Fibroblast of mammary gland (primary cell): ENCODE results near the gene THRA.
A peak's percentile ranks its signal among the peaks of the same experiment; 100 is the strongest.

ENCODE experiments used
- DNase-seq: peaks from one replicate; pipeline ENCODE4 v3.0.0-alpha.2; 2010; ENCODE audit warnings: low read depth
- H3K4me3 ChIP-seq: 2 replicates; pipeline ENCODE4 v1.5.1; 2011; ENCODE audit warnings: low read depth, mild to moderate bottlenecking, low read length, moderate library complexity; ENCODE audit not compliant: control insufficient read depth
- CTCF ChIP-seq: conservative IDR thresholded peaks from 2 replicates; pipeline ENCODE4 v1.5.1; 2011; ENCODE audit warnings: low read depth, low read length, inconsistent platforms; ENCODE audit not compliant: control insufficient read depth, insufficient read depth

Gene THRA

GRCh38 chr17:40071313-40072039, 8.7 kb downstream of the THRA start:
- no peak overlapping the region for H3K4me3 ChIP-seq
- DNase-seq = no peak
- TF ChIP-seq CTCF = no peak

DNA sequence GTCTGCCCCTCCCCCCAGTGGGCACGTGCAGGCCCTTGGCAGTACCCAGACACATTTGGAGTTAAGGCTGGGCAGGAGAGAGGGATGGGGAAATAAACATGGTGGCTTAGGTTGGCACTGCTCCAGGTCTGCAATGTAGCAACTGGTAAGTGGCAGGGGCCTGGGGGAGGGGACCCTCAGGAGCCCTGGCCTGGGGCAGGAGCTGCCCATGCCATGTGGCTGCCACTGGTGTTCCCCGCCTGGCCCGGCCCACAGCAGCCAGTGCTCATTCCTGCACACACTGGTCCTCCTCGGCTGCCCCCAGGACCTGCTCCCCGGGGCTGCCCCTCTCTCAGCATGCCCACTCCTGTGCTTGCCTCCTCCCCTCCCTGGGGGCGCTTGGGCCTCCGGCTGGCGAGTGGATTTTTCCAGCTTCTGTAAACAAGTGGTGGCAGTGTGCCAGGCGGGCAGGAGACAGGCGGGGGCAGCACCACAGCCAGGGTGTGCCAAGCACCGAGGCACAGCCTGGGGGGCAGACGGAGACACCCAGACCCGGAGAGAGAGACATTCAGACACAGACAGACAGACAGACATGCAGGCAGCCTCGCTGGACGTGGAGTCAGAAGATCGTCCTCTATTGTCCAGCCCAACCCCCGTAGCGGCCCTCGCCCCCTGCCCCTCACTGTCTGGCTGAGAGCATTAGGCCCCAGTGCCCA, 9.4 kb downstream of the THRA start:
- no peak for DNase-seq
- TF ChIP-seq CTCF = no peak
- no peak overlapping the region for H3K4me3 ChIP-seq

DNA sequence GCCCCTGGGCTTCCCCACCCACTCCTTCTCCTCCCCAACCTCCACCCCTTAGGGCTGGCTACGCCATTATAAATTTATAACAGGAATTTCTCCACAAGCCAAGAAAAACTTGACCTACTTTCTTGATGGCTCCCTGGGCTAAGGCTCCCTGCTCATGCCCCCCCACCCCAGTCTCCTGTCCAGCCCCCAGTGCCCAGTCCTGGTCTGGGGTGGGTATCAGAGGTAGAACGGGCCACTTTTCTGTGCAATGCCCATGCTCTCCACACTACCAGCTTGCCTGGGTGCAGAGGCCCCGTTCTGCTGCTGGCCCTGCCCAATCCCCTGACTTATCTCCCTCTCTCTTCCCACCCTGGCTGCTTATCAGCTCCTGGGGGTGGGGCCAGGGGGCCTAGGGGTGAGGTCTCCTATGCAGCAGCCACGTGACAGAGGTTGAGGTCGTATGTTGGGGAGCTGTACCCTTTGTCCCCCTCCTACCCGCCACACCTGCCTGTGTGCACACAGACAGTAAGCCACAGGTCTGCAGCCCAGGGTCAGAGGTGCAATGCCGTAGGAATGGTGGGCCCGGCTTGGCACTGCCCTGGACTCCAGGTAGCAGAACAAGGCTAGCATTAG, 10.1 kb downstream of the THRA start:
- no peak for TF ChIP-seq CTCF
- DNase-seq = no peak
- no peak overlapping the region for H3K4me3 ChIP-seq

- H3K4me3 ChIP-seq = no peak overlapping the region
- DNase-seq = no peak
- no peak for TF ChIP-seq CTCF
Measured at GRCh38 chr17:40073454-40074174, 10.8 kb downstream of the THRA start.

DNA sequence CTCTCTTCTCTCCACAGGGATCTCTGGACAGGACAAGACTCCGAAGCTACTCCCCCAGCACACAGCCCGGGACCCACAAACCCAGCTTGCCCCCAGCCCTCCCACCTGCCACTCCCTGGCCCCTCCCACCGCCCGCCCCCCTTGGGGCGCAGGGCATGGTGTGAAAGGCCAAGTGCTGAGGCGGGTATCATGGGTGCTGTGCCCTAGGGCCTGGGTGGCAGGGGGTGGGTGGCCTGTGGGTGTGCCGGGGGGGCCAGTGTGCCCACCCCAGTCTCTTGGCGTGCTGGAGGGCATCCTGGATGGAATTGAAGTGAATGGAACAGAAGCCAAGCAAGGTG, 11.4 kb downstream of the THRA start:
- no peak for TF ChIP-seq CTCF
- no peak for DNase-seq
- H3K4me3 ChIP-seq = no peak overlapping the region

GRCh38 chr17:40074871-40075200, 12.1 kb downstream of the THRA start:
- H3K4me3 ChIP-seq = no peak overlapping the region
- peak; percentile 60 for DNase-seq
- no peak for TF ChIP-seq CTCF
